NCI-H345 treated with DMSO at 0.1 percent for 48 hours (cell line): ENCODE results near the gene PES1.
"Not testable (repeated sequence)": the region's sequence is repeated elsewhere in the genome, so short reads cannot be mapped to it uniquely, and the experiment has no call there.

Experiments used
- DNase-seq: peaks from one replicate; lab custom pipeline; 2025; ENCODE audit not compliant: unreplicated experiment; lab: John Stamatoyannopoulos, UW

The PES1 gene

DNA sequence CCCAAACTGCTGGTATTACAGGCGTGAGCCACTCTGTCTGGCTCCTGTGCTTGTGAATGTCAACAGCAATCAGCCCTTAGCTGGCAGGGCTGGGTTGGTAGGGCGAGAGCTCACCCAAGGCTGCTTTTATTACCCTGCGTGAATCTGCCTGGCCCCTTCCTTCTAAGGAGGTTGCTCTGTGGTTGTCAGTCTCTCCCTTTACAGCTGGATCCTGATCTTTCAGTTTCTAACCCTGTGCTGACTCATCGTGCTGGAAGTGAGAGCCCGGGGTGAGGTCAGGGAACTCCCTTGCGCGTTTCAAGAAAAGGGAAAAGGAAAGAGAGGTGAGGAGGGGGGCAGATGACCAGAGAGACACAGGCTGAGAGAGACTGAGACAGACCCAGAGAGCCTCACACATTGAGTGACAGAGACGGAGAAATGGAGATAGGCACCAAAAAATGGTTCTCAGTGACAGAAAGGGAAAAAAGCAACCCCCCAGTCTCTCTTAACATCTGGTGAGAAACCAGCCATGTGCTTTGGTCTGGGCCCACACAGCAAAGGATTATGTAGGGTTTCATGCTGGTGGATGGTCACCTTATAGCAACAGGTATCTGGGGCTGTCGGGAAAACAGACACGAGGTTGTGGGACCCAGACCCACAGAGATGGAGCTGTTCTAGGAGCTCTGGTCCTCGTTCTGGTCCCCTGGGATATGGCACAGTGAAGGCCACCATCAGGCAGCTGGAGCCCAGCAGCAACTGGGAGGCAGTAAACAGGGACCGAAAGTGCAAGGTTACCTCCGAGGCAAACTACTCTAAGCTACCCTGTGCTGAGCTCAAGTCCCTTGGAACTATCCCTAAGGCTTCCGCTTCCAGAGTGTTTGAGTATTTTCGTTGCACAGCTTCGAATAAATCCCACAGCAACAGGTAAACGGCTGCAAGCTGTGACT lies 17.8 kb upstream of the PES1 start:
- DNase-seq, result no peak

DNA sequence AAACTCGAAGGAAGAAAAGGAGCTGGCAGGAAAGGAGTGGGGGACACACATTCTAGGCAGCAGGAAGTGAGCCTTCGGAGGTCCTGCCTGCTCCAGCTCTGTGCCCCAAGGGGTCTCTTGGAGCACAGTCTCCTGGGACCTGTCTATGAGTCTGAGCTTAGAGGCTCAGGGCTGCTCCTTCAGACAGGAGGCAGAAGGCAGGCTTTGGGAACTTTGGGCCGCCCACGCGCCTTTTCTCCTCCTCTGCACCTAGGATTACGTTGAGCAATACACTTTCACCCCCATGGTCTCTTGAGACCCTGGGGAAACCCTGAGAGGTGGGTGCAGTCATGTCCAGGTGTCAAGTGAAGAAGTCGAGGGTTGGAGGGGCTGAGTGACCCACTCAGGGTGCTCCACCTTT lies 16.2 kb upstream of the PES1 start:
- DNase-seq, result no peak

DNA sequence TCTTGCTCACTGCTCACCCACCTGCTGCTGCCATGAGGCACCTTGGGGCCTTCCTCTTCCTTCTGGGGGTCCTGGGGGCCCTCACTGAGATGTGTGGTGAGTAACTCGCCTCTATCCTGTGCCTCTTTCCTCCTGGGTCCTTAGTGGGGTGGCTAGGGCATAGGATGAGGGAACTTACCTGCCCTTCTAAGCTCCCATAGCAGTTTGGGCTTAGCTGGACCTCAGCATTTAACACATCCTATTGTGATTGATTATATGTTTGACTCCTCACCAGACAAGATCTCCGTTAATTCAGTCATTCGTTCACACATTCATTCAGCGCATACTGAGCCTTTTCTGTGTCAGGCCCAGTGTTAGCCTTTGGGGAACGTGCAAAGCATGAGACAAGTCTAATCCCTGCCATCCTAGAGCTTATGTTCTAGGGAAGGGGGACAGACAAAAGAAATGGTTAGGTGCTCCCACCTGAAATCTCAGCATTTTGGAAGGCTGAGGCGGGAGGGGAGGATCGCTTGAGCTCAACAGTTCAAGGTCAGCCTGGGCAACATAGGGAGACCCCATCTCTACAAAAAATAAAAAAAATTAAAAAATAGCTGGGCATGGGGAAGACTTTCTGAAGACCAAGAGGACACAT lies 15.7 kb upstream of the PES1 start:
- DNase-seq, result no peak

DNA sequence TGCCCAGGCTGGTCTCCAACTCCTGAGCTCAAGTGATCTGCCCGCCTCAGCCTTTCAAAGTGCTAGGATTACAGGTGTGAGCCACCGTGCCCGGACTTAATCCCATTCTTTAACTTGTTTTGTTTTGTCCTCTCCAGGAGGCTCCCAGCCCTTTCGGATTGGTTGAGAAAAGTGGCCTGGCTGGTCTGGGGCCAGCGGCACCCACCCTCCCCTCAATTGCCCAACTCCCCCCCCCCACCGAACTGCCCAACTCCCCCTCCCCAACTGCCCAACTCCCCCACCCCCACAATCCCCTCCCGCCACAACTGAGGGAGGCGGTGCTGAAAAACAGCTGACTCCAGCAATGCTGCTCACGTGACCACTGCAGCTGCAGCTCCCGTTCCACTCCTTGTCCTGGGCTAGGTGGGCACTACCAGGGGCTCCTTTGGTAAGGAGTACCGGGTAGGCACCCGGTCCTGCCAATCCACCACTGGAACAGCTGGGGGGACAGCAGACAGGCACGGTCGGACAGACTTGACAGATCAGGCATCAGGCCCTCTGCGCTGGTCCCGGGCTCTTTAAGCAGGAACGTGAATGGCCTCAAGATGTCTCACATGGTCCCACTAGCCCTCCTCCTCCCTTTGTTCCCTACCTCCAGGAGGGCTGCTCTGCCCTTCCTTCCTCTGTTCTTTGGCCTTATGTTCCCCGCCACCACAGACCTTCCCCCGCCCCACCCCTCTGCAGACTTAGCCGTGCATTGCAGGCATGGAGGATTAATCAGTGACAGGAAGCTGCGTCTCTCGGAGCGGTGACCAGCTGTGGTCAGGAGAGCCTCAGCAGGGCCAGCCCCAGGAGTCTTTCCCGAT lies 15.0 kb upstream of the PES1 start, which contains the start of gene TCN2:
Gene TCN2, plus strand, starts transcription at position 720 of the 845 bp plus-strand sequence. CDS start 158 bp downstream, outside the sequence.
- peak; percentile 38 for DNase-seq

DNA sequence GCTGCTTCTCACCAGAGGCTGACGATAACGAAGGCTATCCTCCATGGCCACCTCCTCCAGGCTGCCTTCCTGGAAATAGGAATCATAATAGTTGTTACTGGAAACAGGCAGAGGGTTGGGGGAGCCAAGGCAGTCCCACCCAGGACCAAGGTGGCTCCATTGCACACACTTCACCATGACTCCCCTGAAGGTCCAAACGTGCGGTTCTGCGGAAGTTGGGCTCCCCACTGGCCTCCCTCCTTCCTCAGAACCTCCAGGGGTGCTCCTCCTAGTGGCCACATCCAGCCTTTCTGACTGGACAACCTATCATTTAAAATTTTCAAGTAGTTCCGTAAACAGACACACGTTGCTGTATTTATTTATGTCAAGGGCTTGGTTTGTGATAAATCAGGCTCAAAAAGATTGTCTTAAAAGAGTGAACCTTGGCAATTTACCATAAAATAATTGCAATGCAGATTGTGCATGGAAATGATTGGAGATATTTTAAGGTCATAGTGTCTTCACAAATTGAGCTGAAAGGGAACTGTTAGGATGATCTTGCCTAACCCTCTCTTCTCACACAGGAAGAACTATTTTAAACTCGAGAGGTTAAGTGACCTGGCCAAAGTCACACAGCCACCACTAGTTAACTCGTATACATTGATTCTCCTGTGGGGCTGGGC lies 13.9 kb upstream of the PES1 start:
- DNase-seq, result peak; percentile 18

DNA sequence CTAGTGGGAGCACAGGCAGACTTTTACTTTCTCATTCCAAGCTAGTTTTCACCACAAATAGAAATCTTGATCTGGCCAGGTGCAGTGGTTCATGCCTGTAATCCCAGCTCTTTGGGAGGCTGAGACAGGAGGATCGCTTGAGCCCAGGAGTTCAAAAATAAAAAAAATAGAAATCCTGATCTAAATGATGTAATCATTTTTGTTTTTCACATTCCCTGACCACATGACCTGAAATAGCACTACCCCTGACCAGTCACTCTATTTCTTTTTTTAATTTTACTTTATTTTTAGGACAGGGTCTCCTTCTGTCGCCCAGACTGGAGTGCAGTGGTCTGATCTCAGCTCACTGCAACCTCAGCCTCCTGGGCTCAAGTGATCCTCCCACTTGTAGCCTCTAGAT lies 13.0 kb upstream of the PES1 start:
- DNase-seq, result no peak

DNA sequence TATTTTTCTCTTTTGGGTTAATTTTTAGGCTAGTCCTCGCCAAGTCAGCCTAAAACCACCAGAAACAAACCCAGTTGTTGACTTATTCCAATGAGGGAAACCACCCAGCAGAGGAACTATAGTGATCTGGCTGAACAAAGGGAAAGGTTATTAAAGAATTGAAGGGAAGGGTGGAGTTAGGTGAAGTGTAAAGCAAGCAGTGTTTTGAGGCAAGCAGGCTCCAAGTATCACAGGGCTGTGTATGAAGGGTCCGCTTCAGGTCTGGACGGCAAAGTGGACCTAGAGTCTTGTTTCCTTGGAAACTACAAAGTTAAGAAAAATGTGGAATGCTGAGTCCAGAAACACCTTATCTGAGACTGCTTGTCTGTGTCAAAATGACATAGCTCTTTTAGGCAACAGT lies 12.1 kb upstream of the PES1 start:
- no peak for DNase-seq

DNA sequence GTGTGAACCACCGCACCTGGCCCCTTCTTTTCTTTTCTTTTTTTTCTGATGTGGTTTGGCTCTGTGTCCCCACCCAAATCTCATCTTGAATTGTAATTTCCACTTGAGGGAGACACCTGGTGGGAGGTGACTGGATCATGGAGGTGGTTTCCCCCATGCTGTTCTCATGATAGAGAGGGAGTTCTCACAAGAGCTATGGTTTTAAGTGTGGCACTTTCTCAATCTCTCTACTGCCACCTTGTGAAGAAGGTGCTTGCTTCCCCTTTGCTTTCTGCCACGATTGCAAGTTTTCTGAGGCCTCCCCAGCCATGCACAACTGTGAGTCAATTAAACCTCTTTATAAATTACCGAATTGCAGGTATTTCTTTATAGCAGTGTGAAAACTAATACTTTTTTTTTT lies 10.3 kb upstream of the PES1 start:
- no peak for DNase-seq

DNA sequence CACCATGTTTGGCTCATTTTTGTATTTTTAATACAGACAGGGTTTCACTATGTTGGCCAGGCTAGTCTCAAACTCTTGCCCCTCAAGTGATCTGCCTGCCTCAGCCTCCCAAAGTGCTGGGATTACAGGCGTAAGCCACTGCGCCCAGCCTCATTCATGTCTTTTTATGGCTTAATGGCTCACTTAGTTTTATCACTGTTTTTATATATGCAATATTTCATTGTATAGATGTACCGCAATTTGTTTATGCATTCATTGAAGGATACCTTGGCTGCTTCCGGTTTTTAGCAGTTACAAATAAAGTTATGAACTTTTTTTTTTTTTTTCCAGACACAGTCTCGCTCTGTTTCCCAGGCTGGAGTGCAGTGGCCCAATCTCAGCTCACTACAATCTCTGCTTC lies 9.8 kb upstream of the PES1 start:
- DNase-seq, result no peak

DNA sequence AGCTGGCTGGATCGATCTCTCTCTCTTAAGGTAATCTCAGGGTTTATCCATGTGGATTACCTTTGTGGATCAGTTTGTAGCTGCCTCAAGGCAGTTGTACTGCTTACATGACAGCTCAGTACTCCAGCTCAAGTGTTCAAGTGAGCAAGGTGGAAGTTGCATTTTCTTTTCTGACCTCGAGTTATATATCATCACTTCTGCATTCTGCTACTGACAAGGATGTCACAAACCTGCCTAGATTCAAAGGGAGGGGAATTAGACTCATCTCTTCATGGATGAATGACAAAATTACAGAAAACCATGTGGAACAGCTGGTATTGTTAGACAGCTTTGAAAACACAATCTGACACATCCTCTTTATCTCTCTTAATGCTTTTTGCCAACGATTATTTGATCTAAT lies 9.2 kb upstream of the PES1 start:
- no peak for DNase-seq

DNA sequence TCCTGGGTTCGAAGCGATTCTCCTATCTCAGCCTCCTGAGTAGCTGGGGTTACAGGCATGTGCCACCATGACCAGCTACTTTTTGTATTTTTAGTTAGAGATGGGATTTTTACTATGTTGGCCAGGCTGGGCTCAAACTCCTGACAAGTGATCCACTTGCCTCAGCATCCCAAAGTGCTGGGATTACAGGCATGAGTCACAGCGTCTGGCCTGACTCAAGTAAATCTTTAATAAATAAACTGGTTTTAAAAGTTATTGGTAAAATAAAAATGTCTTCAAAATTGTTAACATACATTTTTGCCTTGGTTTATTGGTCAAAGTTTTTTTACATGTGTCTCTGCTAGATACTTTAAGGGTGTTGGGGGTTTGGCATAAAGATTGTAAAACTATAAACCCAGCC lies 7.3 kb upstream of the PES1 start:
- no peak for DNase-seq

DNA sequence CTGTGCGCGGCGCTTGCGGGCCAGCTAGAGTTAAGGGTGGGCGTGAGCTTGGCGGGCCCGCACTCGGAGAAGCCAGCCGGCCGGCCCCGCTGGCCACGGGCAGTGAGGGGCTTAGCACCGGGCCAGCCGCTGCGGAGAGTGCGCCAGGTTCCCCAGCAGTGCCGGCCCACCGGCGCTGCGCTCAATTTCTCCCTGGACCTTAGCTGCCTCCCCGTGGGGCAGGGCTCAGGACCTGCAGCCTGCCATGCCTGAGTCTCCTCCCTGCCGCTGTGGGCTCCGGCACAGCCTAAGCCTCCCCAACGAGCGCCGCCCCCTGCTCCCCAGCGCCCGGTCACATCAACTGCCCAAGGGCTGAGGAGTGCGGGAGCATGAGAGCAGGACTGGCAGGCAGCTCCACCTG lies 5.2 kb upstream of the PES1 start:
- no peak for DNase-seq

DNA sequence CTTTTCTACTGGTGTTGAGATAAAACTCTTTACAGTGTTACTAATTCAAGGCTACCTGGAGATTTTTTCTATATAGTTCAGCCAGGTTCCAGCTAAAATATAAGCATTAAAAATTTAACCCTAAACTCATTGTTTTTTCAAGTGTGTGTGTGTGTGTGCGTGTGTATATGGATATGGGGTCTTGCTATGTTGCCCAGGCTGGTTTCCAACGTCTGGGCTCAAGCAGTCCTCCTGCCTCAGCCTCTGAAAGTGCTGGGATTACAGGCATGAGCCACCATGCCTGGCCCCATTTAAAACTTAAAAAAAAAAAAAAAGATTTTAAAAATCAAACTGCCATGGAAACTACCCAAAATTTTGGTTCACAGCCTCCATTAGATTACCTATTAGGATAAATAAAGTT lies 4.5 kb upstream of the PES1 start:
- no peak for DNase-seq

DNA sequence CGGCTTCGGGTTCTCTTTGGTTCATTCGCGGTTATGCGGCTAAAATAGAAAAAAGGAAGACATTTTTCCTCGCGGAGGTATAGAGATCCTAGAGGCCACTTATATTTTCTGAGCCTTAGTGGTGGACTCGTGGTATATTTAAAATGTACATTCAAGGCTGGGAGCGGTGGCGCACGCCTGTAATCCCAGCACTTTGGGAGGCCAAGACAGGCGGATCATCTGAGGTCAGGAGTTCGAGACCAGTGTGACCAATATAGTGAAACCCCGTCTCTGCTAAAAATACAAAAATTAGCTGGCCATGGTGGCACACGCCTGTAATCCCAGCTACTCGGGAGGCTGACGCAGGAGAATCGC lies 627 bp upstream of the PES1 start:
- not testable (repeated sequence) for DNase-seq

DNA sequence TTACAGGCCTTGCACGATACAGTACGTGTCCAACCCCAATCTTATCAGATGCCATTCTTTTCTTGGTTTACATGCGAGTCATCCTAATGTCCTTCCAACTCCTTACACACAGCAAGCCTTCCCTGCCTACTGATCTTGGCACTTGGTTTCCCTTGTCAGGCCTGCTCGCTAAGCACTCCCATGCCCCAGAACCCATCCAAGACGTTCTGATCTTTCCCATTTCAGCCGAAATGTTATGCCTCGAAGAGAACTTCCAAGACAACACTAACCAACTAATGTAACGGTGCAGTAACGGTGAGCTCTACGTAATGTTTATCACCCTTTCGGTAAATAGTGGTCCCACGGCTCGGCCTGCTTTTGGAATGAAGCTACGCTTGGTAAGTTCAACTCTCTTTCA lies 521 bp downstream of the PES1 start:
- no peak for DNase-seq

DNA sequence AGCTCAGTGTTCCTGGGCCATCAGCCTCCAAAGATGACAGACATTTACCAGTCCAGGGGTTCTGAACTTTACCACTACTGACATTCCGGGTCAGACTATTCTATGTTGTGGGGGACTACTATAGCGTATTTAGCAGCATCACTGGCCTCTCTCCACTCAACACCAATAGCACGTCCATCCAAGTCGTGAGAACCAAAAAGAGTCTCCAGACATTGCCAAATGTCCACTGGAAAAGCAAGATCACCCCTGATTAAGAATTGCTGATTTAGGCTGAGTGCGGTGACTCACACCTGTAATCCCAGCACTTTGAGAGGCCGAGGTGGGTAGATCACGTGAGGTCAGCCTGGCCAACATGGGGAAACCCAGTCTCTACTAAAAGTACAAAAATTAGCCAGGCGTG lies 5.3 kb downstream of the PES1 start:
- no peak for DNase-seq

DNA sequence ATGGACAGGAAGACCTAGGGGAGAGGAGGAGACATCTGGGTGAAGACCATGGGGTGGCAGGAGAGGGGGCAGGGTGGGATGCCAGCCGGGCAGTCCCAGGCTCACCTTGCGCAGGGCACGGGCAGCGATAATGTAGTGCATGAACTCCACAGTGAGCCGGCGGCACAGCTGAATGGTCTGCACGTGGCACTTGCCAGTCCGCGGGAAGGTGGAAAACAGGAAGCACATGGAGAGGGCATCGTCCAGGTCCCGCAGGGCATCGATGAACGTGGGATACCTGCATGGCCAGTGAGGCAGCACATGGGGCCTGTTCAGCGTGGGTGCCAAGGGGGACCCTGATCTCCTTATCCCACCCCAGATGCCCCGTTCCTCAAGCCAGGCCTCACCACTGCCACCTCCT lies 7.3 kb downstream of the PES1 start:
- DNase-seq, result no peak

DNA sequence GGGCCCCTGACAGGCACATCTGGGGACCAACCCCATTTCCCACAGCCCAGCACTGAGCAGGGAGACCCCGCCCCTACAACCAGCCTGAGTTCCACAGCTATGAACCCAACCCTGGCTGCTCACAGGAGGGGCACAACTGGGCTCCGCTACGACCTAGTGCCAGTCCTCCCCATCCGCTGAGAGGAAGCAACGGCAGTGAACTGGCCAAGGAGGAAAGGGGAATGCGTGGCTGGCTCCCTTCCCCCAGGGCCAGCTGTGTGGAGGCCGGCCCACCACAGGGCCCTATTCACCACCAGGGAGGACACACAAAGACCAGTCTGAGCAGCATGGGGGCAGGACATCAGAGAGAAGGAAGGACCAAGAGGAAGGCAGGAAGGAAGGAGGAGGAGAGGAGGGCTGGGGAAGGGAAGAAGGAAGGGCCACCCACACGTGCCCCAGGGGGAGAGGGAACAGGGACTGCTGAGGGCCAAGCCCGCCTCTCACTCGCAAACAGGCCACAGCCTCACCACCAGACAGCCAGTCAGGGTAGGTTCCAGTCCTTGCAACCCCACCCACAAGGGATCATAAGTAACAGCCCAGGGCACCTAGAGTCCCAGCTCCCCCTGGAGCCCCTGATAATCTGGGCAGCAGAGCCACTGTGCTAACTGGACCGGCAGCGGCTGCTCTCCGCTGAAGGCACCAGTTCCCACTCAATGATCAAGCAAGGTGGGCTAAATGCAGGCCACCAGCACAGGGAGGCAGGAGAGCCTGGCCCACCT lies 8.7 kb downstream of the PES1 start:
- DNase-seq, result no peak

DNA sequence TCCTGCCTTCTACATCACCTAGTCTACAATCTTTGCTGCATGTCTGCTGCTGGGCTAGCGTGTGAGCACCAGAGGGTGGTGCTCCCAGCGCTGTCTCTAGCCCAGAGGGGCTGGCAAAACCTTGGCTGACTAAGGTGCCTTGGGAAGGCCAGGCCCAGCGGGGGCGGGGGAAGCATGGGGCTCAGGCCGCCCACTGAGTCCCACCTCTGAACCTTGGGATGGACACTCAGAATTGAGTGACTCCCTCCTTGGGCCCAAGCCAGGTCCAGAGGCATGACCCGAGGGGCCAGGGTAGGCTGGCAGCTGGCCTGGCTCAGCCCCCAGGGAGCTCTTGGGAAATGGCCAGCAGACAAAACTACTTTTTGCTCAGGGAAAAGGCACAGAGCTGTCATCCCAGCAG lies 9.7 kb downstream of the PES1 start:
- no peak for DNase-seq

DNA sequence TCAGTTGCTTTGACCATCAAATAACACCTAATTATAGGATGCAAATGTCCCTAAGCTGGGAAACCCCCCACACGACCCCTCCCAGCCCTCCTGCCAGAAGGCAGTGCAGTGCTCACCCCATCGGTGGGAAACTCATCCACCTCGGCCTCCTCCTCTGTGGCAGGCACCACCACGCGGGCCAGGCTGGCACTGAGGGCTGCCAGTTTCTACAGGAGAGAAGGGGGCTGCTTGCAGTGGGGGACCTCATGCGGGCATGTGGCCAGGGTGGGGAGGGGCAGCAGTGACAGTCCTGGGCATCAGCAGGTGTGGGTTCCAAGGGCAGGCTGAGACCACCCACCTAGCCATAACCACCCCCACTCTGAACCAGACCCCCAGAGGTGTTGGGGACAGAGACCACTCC lies 10.8 kb downstream of the PES1 start:
- DNase-seq, result no peak

DNA sequence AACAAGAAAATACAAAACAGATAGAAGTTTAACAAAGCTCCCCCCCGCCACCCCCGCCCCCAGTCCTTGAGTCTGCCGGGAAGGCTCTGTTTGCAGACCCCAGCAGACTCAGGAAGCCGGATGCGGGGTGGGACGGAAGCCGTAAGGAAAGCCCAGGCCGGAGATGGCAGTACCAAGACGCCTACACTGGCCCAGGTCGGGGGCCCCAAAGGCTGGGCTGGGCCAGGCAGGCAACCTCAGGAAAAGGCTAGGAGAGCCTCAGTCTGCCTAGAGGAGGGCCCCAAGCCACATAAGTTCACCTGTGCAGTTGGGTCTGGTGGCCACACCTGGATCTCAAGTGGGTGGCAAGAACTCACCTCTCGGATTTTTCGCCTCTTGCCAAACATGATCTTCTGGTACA lies 13.2 kb downstream of the PES1 start:
- no peak for DNase-seq
